CD8-positive, alpha-beta memory T cell (primary cell): ENCODE data around the gene ERC2. TPM values are rescaled to one million over a fixed set of nuclear protein-coding genes. Genes with fewer than 3 reads are reported as not detected.

ENCODE experiments used
- CTCF ChIA-PET: fragments of 350-600 bp; sonication (Branson Sonifier 250); formaldehyde crosslinking; loops from one replicate; lab custom pipeline; 2021; ENCODE audit warnings: antibody characterized with exemption; lab: Charles Lee
- POLR2A ChIA-PET: fragments of 350-600 bp; sonication (Branson Sonifier 250); formaldehyde crosslinking; loops from one replicate; lab custom pipeline; 2021; ENCODE audit warnings: antibody characterized with exemption; lab: Charles Lee
- DNase-seq, 5 donors: peaks; one replicate each; pipeline versions ENCODE4 v3.0.0 to v3.0.0-alpha.2; 2020 to 2022; ENCODE audit warnings: mixed read lengths in 1 of 5
- H3K27ac ChIP-seq: one replicate; pipeline ENCODE4 v1.7.0; 2013; ENCODE audit warnings: low read depth, mild to moderate bottlenecking, low read length, moderate library complexity
- H3K27me3 ChIP-seq: 2 replicates; pipeline ENCODE4 v1.7.0; 2013; ENCODE audit warnings: low read length, mild to moderate bottlenecking; ENCODE audit not compliant: insufficient read depth, poor library complexity, severe bottlenecking
- H3K36me3 ChIP-seq: 2 replicates; pipeline ENCODE4 v1.7.0; 2013; ENCODE audit warnings: mild to moderate bottlenecking, low read length, moderate library complexity; ENCODE audit not compliant: insufficient read depth
- H3K4me1 ChIP-seq: 2 replicates; pipeline ENCODE4 v1.7.0; 2013; ENCODE audit warnings: mild to moderate bottlenecking, low read length, moderate library complexity; ENCODE audit not compliant: insufficient read depth
- H3K4me3 ChIP-seq: 2 replicates; pipeline ENCODE4 v1.7.0; 2013; ENCODE audit warnings: mild to moderate bottlenecking, low read length
- H3K9me3 ChIP-seq: 2 replicates; pipeline ENCODE4 v1.7.0; 2013; ENCODE audit warnings: mild to moderate bottlenecking, low read length
- H3K27ac Mint-ChIP-seq, 8 donors: one replicate each; pipeline ENCODE4 v1.8.0; 2020 to 2021; ENCODE audit warnings: mixed read lengths in 8 of 8, mild to moderate bottlenecking in 6 of 8, inconsistent platforms in 3 of 8, moderate library complexity in 3 of 8
- H3K27me3 Mint-ChIP-seq, 2 donors: one replicate each; pipeline ENCODE4 v1.8.0; 2020 to 2021; ENCODE audit warnings: mixed read lengths in 2 of 2, mild to moderate bottlenecking in 1 of 2, moderate library complexity in 1 of 2
- H3K36me3 Mint-ChIP-seq, 3 donors: one replicate each; pipeline ENCODE4 v1.8.0; 2020 to 2021; ENCODE audit warnings: mixed read lengths in 3 of 3, inconsistent platforms in 1 of 3, mild to moderate bottlenecking in 1 of 3
- H3K4me1 Mint-ChIP-seq, 3 donors: one replicate each; pipeline ENCODE4 v1.8.0; 2020 to 2021; ENCODE audit warnings: mixed read lengths in 3 of 3, inconsistent platforms in 1 of 3, mild to moderate bottlenecking in 1 of 3
- H3K4me3 Mint-ChIP-seq, 7 donors: one replicate each; pipeline ENCODE4 v1.8.0; 2020 to 2021; ENCODE audit warnings: mixed read lengths in 7 of 7, mild to moderate bottlenecking in 6 of 7, moderate library complexity in 4 of 7, inconsistent platforms in 2 of 7
- H3K9me3 Mint-ChIP-seq, 5 donors: one replicate each; pipeline ENCODE4 v1.8.0; 2020 to 2022; ENCODE audit warnings: mixed read lengths in 5 of 5, mild to moderate bottlenecking in 3 of 5, moderate library complexity in 2 of 5, inconsistent platforms in 1 of 5
- polyA plus RNA-seq: library from polyadenylated mRNA; unstranded; fragments of 300-500 nt; fragmentation: Illumina TruSeq; gene quantifications from one replicate; pipeline ENCODE4 v1.2.3, GENCODE V29; 2021
- total RNA-seq, 2 experiments: library from RNA; stranded (reverse); gene quantifications; one replicate each; pipeline ENCODE4 v1.2.3, GENCODE V29; 2021

Gene ERC2
- total and polyA plus RNA-seq, 3 experiments from 2014 or later = not detected

DNA sequence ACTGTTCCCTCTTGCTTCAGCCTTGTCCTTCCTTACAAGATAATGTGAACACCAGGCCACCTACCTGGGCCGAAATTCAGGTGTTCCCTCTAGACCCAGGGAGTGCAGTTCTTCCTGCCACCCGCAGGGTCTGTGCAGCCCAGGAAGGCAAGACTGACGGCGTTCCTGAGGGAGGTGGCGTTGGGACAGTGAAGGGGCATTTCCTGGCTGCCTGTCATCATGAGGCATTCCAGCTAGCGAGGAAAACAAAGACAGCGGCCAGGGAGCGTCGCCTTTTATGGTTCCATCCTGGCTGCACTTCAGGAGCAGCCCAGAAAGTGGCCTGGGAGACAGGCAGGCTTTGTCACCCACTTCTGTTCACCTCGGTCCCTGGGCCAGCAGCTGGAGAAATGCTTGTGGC is 896.4 kb downstream of the ERC2 start:
- H3K4me3 Mint-ChIP-seq = no peak overlapping the region
- Histone ChIP-seq H3K27me3 (no peaks in the 10 kb centered on the region), H3K36me3 (no peaks in the 10 kb centered on the region), H3K27ac (no peak overlapping the region), H3K4me1 (no peaks in the 10 kb centered on the region), H3K9me3 (no peaks in the 10 kb centered on the region), H3K4me3 (no peak overlapping the region)
- no peaks in the 10 kb centered on the region for H3K27me3 Mint-ChIP-seq
- no peak overlapping the region for H3K27ac Mint-ChIP-seq
- POLR2A ChIA-PET = no interaction called here
- H3K4me1 Mint-ChIP-seq = no peaks in the 10 kb centered on the region
- CTCF ChIA-PET = no interaction called here
- DNase-seq = no peak
- peaks cover 0 to 6% (median 2%) of the 10 kb centered on the region in 5 donors for H3K9me3 Mint-ChIP-seq
- H3K36me3 Mint-ChIP-seq = no peaks in the 10 kb centered on the region

DNA sequence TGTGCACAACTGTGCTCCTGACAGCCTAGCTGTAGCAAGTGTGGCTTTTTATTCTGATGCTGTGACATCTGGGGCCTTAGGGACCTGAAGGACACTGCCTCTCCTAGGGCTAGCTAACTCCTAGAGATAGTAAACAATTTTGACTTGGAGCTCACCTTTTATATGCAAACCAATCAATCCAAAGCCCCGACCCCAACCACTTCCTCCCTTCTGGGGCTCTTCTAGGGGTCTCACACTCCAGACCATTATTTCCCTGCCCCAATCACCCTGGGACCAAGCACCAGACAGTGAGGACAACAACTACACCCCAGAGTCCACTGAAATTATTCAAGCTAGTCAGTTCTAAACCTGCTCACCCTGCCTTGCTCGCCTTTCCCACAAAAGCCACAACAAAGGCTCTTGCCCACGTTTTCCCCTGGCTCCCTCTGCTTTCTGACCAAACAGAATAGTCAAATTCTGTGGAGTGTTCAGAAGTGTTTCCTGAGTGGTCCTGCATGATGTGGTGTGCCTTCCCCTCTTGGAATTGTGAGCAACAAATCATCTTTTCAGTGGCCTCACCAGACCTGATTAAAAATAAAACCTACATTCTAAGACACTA is 897.0 kb downstream of the ERC2 start:
- Histone ChIP-seq H3K27ac (no peak overlapping the region), H3K27me3 (no peaks in the 10 kb centered on the region), H3K36me3 (no peaks in the 10 kb centered on the region), H3K4me1 (no peaks in the 10 kb centered on the region), H3K9me3 (no peaks in the 10 kb centered on the region), H3K4me3 (no peak overlapping the region)
- CTCF ChIA-PET = no interaction called here
- H3K9me3 Mint-ChIP-seq = peaks cover 0 to 6% (median 2%) of the 10 kb centered on the region in 5 donors
- POLR2A ChIA-PET = no interaction called here
- H3K27ac Mint-ChIP-seq = no peak overlapping the region
- no peak for DNase-seq
- no peak overlapping the region for H3K4me3 Mint-ChIP-seq
- no peaks in the 10 kb centered on the region for H3K4me1 Mint-ChIP-seq
- no peaks in the 10 kb centered on the region for H3K36me3 Mint-ChIP-seq
- H3K27me3 Mint-ChIP-seq = no peaks in the 10 kb centered on the region

DNA sequence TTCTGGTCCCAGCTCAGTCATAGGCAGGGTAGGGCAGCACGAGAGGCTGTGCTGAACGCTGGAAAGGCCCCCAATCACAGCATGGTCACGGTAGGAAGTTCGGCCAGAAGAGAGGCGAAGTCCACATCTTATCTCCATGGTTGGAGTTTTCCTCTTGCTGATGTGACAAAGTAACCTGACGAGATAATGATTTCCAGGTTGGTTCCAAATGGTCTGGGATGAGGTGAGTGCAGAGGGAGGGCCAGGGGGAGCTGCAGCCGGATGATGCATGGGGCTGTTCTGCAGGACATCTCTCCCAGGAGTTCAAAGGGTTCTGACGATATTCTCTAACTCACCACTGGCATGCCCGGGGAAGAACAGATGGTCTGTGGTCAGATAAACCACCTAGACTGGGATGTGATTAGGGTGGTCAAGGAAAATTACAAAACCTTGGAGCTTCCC is 898.0 kb downstream of the ERC2 start:
- no peak overlapping the region for H3K4me3 Mint-ChIP-seq
- peaks cover 0 to 6% (median 2%) of the 10 kb centered on the region in 5 donors for H3K9me3 Mint-ChIP-seq
- Histone ChIP-seq H3K4me3 (no peak overlapping the region), H3K4me1 (no peaks in the 10 kb centered on the region), H3K9me3 (no peaks in the 10 kb centered on the region), H3K36me3 (no peaks in the 10 kb centered on the region), H3K27me3 (no peaks in the 10 kb centered on the region), H3K27ac (no peak overlapping the region)
- H3K4me1 Mint-ChIP-seq = no peaks in the 10 kb centered on the region
- CTCF ChIA-PET = no interaction called here
- H3K27ac Mint-ChIP-seq = no peak overlapping the region
- H3K27me3 Mint-ChIP-seq = no peaks in the 10 kb centered on the region
- no peak for DNase-seq
- POLR2A ChIA-PET = no interaction called here
- H3K36me3 Mint-ChIP-seq = no peaks in the 10 kb centered on the region

DNA sequence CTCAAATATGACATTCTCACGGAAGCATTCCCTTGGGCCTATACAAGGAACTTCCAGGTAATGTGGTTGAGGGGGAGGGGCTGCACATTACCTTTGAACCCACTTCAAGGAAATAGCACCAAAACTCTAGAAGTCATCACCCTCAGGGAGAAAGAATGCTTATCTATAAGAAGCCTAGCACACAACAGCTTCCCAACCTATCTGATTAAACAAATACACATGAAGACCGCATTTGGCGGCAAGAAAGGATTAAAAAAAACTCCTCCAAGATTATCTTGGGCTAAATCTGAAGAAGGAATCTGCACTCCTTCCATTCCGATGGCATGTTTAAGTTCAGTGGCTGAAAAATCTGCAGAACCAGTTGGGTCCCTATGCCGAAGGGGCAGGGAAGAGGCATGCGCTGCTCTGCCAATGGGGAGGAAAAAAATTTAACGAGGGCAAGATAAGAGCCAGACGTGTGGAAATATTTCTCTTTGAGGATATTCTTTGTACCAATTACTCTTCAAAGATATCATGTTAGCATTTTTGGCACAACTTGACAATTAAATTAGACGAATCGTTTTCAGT is 899.2 kb downstream of the ERC2 start:
- Mint-ChIP-seq H3K4me3 (no peak overlapping the region), H3K27ac (no peak overlapping the region), H3K9me3 (peaks cover 0 to 6% (median 2%) of the 10 kb centered on the region in 5 donors), H3K36me3 (no peaks in the 10 kb centered on the region), H3K27me3 (no peaks in the 10 kb centered on the region), H3K4me1 (no peaks in the 10 kb centered on the region)
- Histone ChIP-seq H3K27ac (no peak overlapping the region), H3K27me3 (no peaks in the 10 kb centered on the region), H3K36me3 (no peaks in the 10 kb centered on the region), H3K4me3 (no peak overlapping the region), H3K4me1 (no peaks in the 10 kb centered on the region), H3K9me3 (no peaks in the 10 kb centered on the region)
- POLR2A ChIA-PET = no interaction called here
- DNase-seq = no peak
- CTCF ChIA-PET = no interaction called here

DNA sequence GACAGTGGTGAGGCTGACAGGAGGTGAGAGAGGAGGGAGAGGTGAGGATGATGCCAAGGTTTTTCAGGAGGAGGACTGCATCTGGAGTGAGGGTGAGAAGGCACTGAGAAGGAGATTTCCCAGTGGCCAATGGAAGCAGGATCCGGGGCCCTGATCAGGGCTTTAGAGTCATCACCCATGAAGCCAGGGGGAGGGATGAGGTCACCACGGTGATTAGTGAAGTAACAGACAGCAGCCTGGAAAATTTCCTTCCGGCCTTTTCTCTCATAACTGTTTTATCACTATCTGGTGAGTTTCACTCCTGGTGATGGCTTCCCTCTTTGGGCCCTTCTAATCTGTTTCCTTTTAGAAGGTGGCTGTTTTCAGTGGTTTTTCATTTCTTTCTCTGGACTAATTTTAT is 900.7 kb downstream of the ERC2 start:
- Histone ChIP-seq H3K27ac (no peak overlapping the region), H3K27me3 (no peaks in the 10 kb centered on the region), H3K4me3 (no peak overlapping the region), H3K36me3 (no peaks in the 10 kb centered on the region), H3K4me1 (no peaks in the 10 kb centered on the region), H3K9me3 (no peaks in the 10 kb centered on the region)
- Mint-ChIP-seq H3K27ac (no peak overlapping the region), H3K27me3 (no peaks in the 10 kb centered on the region), H3K4me3 (no peak overlapping the region), H3K9me3 (peaks cover 0 to 6% (median 6%) of the 10 kb centered on the region in 5 donors), H3K36me3 (no peaks in the 10 kb centered on the region), H3K4me1 (no peaks in the 10 kb centered on the region)
- CTCF ChIA-PET = no interaction called here
- DNase-seq = no peak
- POLR2A ChIA-PET = no interaction called here

DNA sequence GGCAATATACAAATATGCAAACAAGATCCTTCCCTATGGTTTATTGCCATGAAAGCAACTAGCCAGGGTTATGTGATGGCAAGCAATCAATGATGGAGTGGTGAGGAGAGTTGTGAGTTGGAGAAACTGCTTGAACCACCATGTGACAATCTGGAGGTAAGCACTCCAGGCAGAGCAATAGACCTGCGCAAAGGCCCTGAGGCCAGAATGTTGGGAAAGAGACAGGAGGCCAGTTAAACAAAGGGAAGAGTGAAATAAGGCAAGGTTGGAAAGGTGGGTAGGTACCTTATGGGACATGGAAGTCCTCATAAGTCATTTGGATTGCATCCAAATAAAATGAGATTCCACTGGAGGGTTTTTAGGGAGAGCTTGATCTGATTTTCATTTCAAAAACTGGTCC is 901.1 kb downstream of the ERC2 start:
- no peaks in the 10 kb centered on the region for H3K27me3 ChIP-seq
- Mint-ChIP-seq H3K27me3 (no peaks in the 10 kb centered on the region), H3K9me3 (peaks cover 0 to 6% (median 6%) of the 10 kb centered on the region in 5 donors), H3K4me1 (no peaks in the 10 kb centered on the region), H3K27ac (no peak overlapping the region), H3K36me3 (no peaks in the 10 kb centered on the region), H3K4me3 (no peak overlapping the region)
- no peaks in the 10 kb centered on the region for H3K9me3 ChIP-seq
- POLR2A ChIA-PET = no interaction called here
- no peaks in the 10 kb centered on the region for H3K36me3 ChIP-seq
- DNase-seq = no peak
- H3K4me3 ChIP-seq = no peak overlapping the region
- no peak overlapping the region for H3K27ac ChIP-seq
- CTCF ChIA-PET = no interaction called here
- H3K4me1 ChIP-seq = no peaks in the 10 kb centered on the region

DNA sequence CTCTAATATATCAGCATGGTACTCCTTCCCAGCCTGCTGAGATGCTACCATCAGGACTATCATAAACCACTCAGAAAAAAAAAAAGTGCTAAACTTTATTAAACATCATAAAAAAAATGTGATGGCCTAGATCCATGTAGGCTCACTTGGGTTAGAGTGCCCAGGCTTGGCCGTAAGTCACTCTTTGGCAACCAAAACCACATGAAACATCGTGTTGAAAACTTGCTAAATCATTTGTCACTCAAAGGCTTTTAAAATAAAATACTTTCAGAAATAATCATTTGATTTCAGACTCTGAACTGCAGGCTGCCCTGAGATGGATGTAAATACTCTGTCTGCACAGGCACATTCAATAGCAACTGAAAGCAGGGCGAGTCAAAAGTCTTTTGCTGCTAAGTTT is 902.7 kb downstream of the ERC2 start:
- Mint-ChIP-seq H3K4me3 (no peak overlapping the region), H3K9me3 (peaks cover 0 to 6% (median 2%) of the 10 kb centered on the region in 5 donors), H3K4me1 (no peaks in the 10 kb centered on the region), H3K27ac (no peak overlapping the region), H3K36me3 (no peaks in the 10 kb centered on the region), H3K27me3 (no peaks in the 10 kb centered on the region)
- POLR2A ChIA-PET = no interaction called here
- H3K4me3 ChIP-seq = no peak overlapping the region
- no peak for DNase-seq
- no peaks in the 10 kb centered on the region for H3K27me3 ChIP-seq
- no peaks in the 10 kb centered on the region for H3K9me3 ChIP-seq
- no peaks in the 10 kb centered on the region for H3K36me3 ChIP-seq
- no peak overlapping the region for H3K27ac ChIP-seq
- CTCF ChIA-PET = no interaction called here
- no peaks in the 10 kb centered on the region for H3K4me1 ChIP-seq

DNA sequence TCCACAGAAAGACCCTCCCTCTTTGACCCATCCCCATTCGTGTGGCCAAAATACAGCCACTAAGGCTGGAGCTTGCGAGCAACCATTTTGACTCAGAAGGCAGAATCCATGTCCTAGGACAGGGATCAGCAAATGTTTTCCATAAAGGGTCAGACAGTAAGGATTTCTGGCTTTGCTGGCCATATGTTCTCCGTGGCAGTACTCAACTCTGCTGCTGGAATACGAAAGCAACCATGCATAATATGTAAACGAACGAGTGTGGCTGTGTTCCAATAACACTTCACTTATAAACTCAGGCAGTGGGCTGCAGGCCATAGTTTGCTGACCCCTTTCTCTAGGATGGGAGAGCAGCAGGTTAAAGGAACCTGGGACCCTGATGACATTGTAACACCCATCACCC is 903.5 kb downstream of the ERC2 start:
- H3K9me3 ChIP-seq = no peaks in the 10 kb centered on the region
- H3K27ac Mint-ChIP-seq = no peak overlapping the region
- peaks cover 0 to 3% (median 2%) of the 10 kb centered on the region in 5 donors for H3K9me3 Mint-ChIP-seq
- ChIA-PET CTCF (no interaction called here), POLR2A (no interaction called here)
- H3K36me3 ChIP-seq = no peaks in the 10 kb centered on the region
- H3K4me1 ChIP-seq = no peaks in the 10 kb centered on the region
- no peaks in the 10 kb centered on the region for H3K27me3 Mint-ChIP-seq
- H3K36me3 Mint-ChIP-seq = no peaks in the 10 kb centered on the region
- no peak for DNase-seq
- no peaks in the 10 kb centered on the region for H3K27me3 ChIP-seq
- no peak overlapping the region for H3K4me3 ChIP-seq
- no peak overlapping the region for H3K4me3 Mint-ChIP-seq
- no peaks in the 10 kb centered on the region for H3K4me1 Mint-ChIP-seq
- H3K27ac ChIP-seq = no peak overlapping the region
